ENCODE data around the gene SULT4A1. TPM values are rescaled to one million over a fixed set of nuclear protein-coding genes. Genes with fewer than 3 reads are reported as not detected.

SULT4A1 gene
- total and polyA plus RNA-seq, 2 experiments from 2014 or later = 4.7 to 5.2 TPM

- H3F3A ChIP-seq (replicated peaks; ENCODE audit: low read depth) = no peaks in the 10 kb centered on the region
- H3K4me1 ChIP-seq (ENCODE audit: insufficient read depth) = no peaks in the 10 kb centered on the region
- no peak overlapping the region for H3K27ac ChIP-seq (ENCODE audit: low read depth)
- no peak overlapping the region for H3K4me3 ChIP-seq
- Mint-ChIP-seq H3K27me3 (ENCODE audit: insufficient read depth, low read depth, poor library complexity) (peaks cover 11% of the 10 kb centered on the region), H3K4me3 (no peak overlapping the region), H3K27ac (no peak overlapping the region), H3K4me1 (peaks cover 11% of the 10 kb centered on the region; the same call in 2 of the 3 replicates), H3K9me3 (no peaks in the 10 kb centered on the region; the same call in 2 of the 3 replicates), H3K36me3 (ENCODE audit: low read depth) (peaks cover 12% of the 10 kb centered on the region; the same call in 1 of the 3 replicates)
- no peaks in the 10 kb centered on the region; the same call in 1 of the 2 replicates for H4K20me1 ChIP-seq (replicated peaks; ENCODE audit: insufficient read depth)
- no peak for DNase-seq (ENCODE audit: low spot score)
- H3K4me2 ChIP-seq = no peak overlapping the region
- TF ChIP-seq, protein P1, sequence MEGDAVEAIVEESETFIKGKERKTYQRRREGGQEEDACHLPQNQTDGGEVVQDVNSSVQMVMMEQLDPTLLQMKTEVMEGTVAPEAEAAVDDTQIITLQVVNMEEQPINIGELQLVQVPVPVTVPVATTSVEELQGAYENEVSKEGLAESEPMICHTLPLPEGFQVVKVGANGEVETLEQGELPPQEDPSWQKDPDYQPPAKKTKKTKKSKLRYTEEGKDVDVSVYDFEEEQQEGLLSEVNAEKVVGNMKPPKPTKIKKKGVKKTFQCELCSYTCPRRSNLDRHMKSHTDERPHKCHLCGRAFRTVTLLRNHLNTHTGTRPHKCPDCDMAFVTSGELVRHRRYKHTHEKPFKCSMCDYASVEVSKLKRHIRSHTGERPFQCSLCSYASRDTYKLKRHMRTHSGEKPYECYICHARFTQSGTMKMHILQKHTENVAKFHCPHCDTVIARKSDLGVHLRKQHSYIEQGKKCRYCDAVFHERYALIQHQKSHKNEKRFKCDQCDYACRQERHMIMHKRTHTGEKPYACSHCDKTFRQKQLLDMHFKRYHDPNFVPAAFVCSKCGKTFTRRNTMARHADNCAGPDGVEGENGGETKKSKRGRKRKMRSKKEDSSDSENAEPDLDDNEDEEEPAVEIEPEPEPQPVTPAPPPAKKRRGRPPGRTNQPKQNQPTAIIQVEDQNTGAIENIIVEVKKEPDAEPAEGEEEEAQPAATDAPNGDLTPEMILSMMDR (conservative IDR thresholded peaks at IDR 0.05; ENCODE audit: low read depth in 2 of 2) = no peak
- TF ChIP-seq POLR2AphosphoS5 (IDR thresholded peaks at IDR 0.05; ENCODE audit: low read depth) = no peak
- no peak for TF ChIP-seq NANOG (IDR thresholded peaks at IDR 0.05; ENCODE audit: borderline replicate concordance)
- no peak for TF ChIP-seq CREB1 (CRISPR knock-in tag; IDR thresholded peaks at IDR 0.05; ENCODE audit: low read depth)
- TF ChIP-seq ZNF462 (CRISPR knock-in tag; IDR thresholded peaks at IDR 0.05) = no peak
- TF ChIP-seq EZH2phosphoT487 (IDR thresholded peaks at IDR 0.05; ENCODE audit: unreplicated experiment) = no peak
- no peak for TF ChIP-seq ZNF114 (CRISPR knock-in tag; IDR thresholded peaks at IDR 0.05)
- no peak for TF ChIP-seq REST (IDR thresholded peaks at IDR 0.05; ENCODE audit: unreplicated experiment)
- no peak for TF ChIP-seq ZNF331 (CRISPR knock-in tag; IDR thresholded peaks at IDR 0.05; ENCODE audit: low read depth)
- no peak for TF ChIP-seq JUNB (IDR thresholded peaks at IDR 0.05; ENCODE audit: unreplicated experiment)
- TF ChIP-seq, protein P2, sequence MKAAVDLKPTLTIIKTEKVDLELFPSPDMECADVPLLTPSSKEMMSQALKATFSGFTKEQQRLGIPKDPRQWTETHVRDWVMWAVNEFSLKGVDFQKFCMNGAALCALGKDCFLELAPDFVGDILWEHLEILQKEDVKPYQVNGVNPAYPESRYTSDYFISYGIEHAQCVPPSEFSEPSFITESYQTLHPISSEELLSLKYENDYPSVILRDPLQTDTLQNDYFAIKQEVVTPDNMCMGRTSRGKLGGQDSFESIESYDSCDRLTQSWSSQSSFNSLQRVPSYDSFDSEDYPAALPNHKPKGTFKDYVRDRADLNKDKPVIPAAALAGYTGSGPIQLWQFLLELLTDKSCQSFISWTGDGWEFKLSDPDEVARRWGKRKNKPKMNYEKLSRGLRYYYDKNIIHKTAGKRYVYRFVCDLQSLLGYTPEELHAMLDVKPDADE (IDR thresholded peaks at IDR 0.05) = no peak
- TF ChIP-seq EZH2 (IDR thresholded peaks at IDR 0.05; ENCODE audit: low read depth, unreplicated experiment) = no peak
- TF ChIP-seq STAT1 (IDR thresholded peaks at IDR 0.05; ENCODE audit: unreplicated experiment) = no peak
- no peaks in the 10 kb centered on the region for H3K36me3 ChIP-seq (ENCODE audit: insufficient read depth)
- no peak for ATAC-seq
- H3K79me2 ChIP-seq (replicated peaks; ENCODE audit: insufficient read depth) = peaks cover 34% of the 10 kb centered on the region
- H3K9me2 ChIP-seq (ENCODE audit: insufficient read depth) = no peaks in the 10 kb centered on the region
- no peak overlapping the region for H2AFZ ChIP-seq
- H3K27me3 ChIP-seq (ENCODE audit: insufficient read depth) = no peaks in the 10 kb centered on the region
Observed at GRCh38 chr22:43840851-43841250, 21.5 kb downstream of the SULT4A1 start.

Measured in GM23338 (cell line).